EH (cell line): ENCODE results near the gene RPS6KA2.
A peak's percentile ranks its signal among the peaks of the same experiment; 100 is the strongest.
"Not testable (repeated sequence)": the region's sequence is repeated elsewhere in the genome, so short reads cannot be mapped to it uniquely, and the experiment has no call there.

Experiments used
- DNase-seq: peaks from one replicate; pipeline ENCODE4 v3.0.0-alpha.2; 2015; ENCODE audit warnings: low read depth

Gene RPS6KA2

GRCh38 chr6:166529586-166529985 is 97.5 kb downstream of the RPS6KA2 start:
- DNase-seq: no peak

GRCh38 chr6:166529058-166529457 is 98.0 kb downstream of the RPS6KA2 start:
- not testable (repeated sequence) for DNase-seq

GRCh38 chr6:166527849-166528248 is 99.2 kb downstream of the RPS6KA2 start:
- no peak for DNase-seq

GRCh38 chr6:166526937-166527336 is 100.1 kb downstream of the RPS6KA2 start:
- no peak for DNase-seq

GRCh38 chr6:166525567-166525966 is 101.5 kb downstream of the RPS6KA2 start:
- DNase-seq: no peak

GRCh38 chr6:166523782-166524559 is 103.1 kb downstream of the RPS6KA2 start:
- no peak for DNase-seq

GRCh38 chr6:166520905-166521834 is 105.9 kb downstream of the RPS6KA2 start:
- DNase-seq: peak; percentile 68

GRCh38 chr6:166516251-166516884 is 110.7 kb downstream of the RPS6KA2 start:
- DNase-seq: no peak

GRCh38 chr6:166515072-166515810 is 111.8 kb downstream of the RPS6KA2 start:
- peak; percentile 87 for DNase-seq

- peak; percentile 15 for DNase-seq
Observed at GRCh38 chr6:166514196-166514595, 112.9 kb downstream of the RPS6KA2 start.

- no peak for DNase-seq
Observed at GRCh38 chr6:166512567-166512966, 114.5 kb downstream of the RPS6KA2 start.

GRCh38 chr6:166511316-166511715 is 115.7 kb downstream of the RPS6KA2 start:
- DNase-seq: no peak

- DNase-seq: no peak
Observed at GRCh38 chr6:166509193-166509592, 117.9 kb downstream of the RPS6KA2 start.

- no peak for DNase-seq
Observed at GRCh38 chr6:166508726-166509125, 118.3 kb downstream of the RPS6KA2 start.

GRCh38 chr6:166507809-166508564 is 119.1 kb downstream of the RPS6KA2 start:
- no peak for DNase-seq

- DNase-seq: no peak
Observed at GRCh38 chr6:166507380-166507779, 119.7 kb downstream of the RPS6KA2 start.

- no peak for DNase-seq
Observed at GRCh38 chr6:166505133-166505905, 121.7 kb downstream of the RPS6KA2 start.

- no peak for DNase-seq
Observed at GRCh38 chr6:166504100-166504499, 123.0 kb downstream of the RPS6KA2 start.

GRCh38 chr6:166503167-166503744 is 123.8 kb downstream of the RPS6KA2 start:
- no peak for DNase-seq

- no peak for DNase-seq
Observed at GRCh38 chr6:166502453-166502852, 124.6 kb downstream of the RPS6KA2 start.
